ENCODE measurements around the gene UIMC1. TPM values are rescaled to one million over a fixed set of nuclear protein-coding genes. Genes with fewer than 3 reads are reported as not detected.

UIMC1 gene
- total RNA-seq, 2 donors from 2014 or later, result 46.6 to 50.8 TPM

- no peaks in the 10 kb centered on the region for H3K36me3 Mint-ChIP-seq (ENCODE audit: low read depth)
- H3K27ac ChIP-seq (ENCODE audit: low read depth, low read length), result no peak overlapping the region
- no peak overlapping the region for H3K4me3 Mint-ChIP-seq
- no peaks in the 10 kb centered on the region for H3K9me3 ChIP-seq (ENCODE audit: control insufficient read depth, low read length)
- H3K4me1 Mint-ChIP-seq, result peaks cover 30% of the 10 kb centered on the region
- TF ChIP-seq CTCF (conservative IDR thresholded peaks at IDR 0.05), result no peak
- H3K27me3 ChIP-seq (ENCODE audit: control insufficient read depth, insufficient read depth, low read length, poor library complexity, severe bottlenecking), result peaks cover 7% of the 10 kb centered on the region
- peaks cover 20% of the 10 kb centered on the region for H3K4me1 ChIP-seq (ENCODE audit: control insufficient read depth, insufficient read depth, low read length)
- no peak overlapping the region for H3K4me3 ChIP-seq (ENCODE audit: low read length)
- no peak overlapping the region for H3K27ac Mint-ChIP-seq
- no peaks in the 10 kb centered on the region for H3K36me3 ChIP-seq (ENCODE audit: control insufficient read depth, insufficient read depth, low read length)
- no peak for DNase-seq
- 90 to 92% methylated on average over 2 to 7 of the region's 7 CpGs for WGBS, 2 experiments (ENCODE audit: insufficient coverage in 1 of 2, insufficient read length in 1 of 2)
- H3K9ac ChIP-seq (ENCODE audit: extremely low read depth, low read length, poor library complexity, severe bottlenecking), result no peak overlapping the region
- peaks cover 13% of the 10 kb centered on the region for H3K27me3 Mint-ChIP-seq (ENCODE audit: insufficient read depth)
- H3K9me3 Mint-ChIP-seq, result no peaks in the 10 kb centered on the region
These were observed 140.6 kb downstream of the UIMC1 start for GRCh38 chr5:176865964-176866363.

- Histone ChIP-seq H3K9ac (ENCODE audit: extremely low read depth, low read length, poor library complexity, severe bottlenecking) (no peak overlapping the region), H3K36me3 (ENCODE audit: control insufficient read depth, insufficient read depth, low read length) (no peaks in the 10 kb centered on the region), H3K9me3 (ENCODE audit: control insufficient read depth, low read length) (no peaks in the 10 kb centered on the region), H3K27me3 (ENCODE audit: control insufficient read depth, insufficient read depth, low read length, poor library complexity, severe bottlenecking) (peaks cover 7% of the 10 kb centered on the region), H3K4me3 (ENCODE audit: low read length) (no peak overlapping the region), H3K4me1 (ENCODE audit: control insufficient read depth, insufficient read depth, low read length) (peaks cover 20% of the 10 kb centered on the region), H3K27ac (ENCODE audit: low read depth, low read length) (no peak overlapping the region)
- H3K27ac Mint-ChIP-seq, result no peak overlapping the region
- H3K4me1 Mint-ChIP-seq, result peaks cover 29% of the 10 kb centered on the region
- H3K4me3 Mint-ChIP-seq, result no peak overlapping the region
- H3K36me3 Mint-ChIP-seq (ENCODE audit: low read depth), result no peaks in the 10 kb centered on the region
- 92% methylated on average over 8 of the region's 8 CpGs; no CpG with 5 or more reads in 1 of the 2 experiments for whole genome bisulfite sequencing, 2 experiments (ENCODE audit: insufficient coverage in 1 of 2, insufficient read length in 1 of 2)
- peaks cover 11% of the 10 kb centered on the region for H3K27me3 Mint-ChIP-seq (ENCODE audit: insufficient read depth)
- no peak for DNase-seq
- TF ChIP-seq CTCF (conservative IDR thresholded peaks at IDR 0.05), result no peak
- no peaks in the 10 kb centered on the region for H3K9me3 Mint-ChIP-seq
These were observed 141.8 kb downstream of the UIMC1 start for GRCh38 chr5:176864755-176865154.

DNA sequence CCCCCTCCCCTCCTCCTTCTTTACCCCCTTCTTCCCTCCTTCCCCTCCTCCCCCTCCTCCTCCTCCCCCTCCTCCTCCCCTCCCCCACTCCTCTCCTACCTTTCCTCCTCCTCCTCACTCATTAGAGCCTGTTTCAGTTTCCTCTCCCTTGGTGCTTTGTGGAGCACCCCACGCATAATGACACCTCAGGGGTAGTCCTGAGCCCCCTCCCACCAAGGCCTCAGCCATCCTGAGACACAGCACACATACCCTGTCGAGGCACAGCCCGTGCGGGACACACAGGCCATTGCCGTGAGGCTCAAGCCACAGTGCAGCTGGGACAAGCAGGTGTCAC, 142.8 kb downstream of the UIMC1 start:
- Mint-ChIP-seq H3K27me3 (ENCODE audit: insufficient read depth) (peaks cover 8% of the 10 kb centered on the region), H3K36me3 (ENCODE audit: low read depth) (no peaks in the 10 kb centered on the region), H3K4me1 (peaks cover 29% of the 10 kb centered on the region), H3K4me3 (no peak overlapping the region), H3K9me3 (no peaks in the 10 kb centered on the region), H3K27ac (no peak overlapping the region)
- Histone ChIP-seq H3K4me1 (ENCODE audit: control insufficient read depth, insufficient read depth, low read length) (peaks cover 20% of the 10 kb centered on the region), H3K9me3 (ENCODE audit: control insufficient read depth, low read length) (no peaks in the 10 kb centered on the region), H3K9ac (ENCODE audit: extremely low read depth, low read length, poor library complexity, severe bottlenecking) (no peak overlapping the region), H3K36me3 (ENCODE audit: control insufficient read depth, insufficient read depth, low read length) (no peaks in the 10 kb centered on the region), H3K27ac (ENCODE audit: low read depth, low read length) (no peak overlapping the region), H3K4me3 (ENCODE audit: low read length) (no peak overlapping the region), H3K27me3 (ENCODE audit: control insufficient read depth, insufficient read depth, low read length, poor library complexity, severe bottlenecking) (peaks cover 7% of the 10 kb centered on the region)
- no peak for TF ChIP-seq CTCF (conservative IDR thresholded peaks at IDR 0.05)
- no peak for DNase-seq
- 70 to 80% methylated on average over 4 to 5 of the region's 5 CpGs for WGBS, 2 experiments (ENCODE audit: insufficient coverage in 1 of 2, insufficient read length in 1 of 2)
